GM12878 (cell line): ENCODE results near the gene DSG2. TPM values are rescaled to one million over a fixed set of nuclear protein-coding genes. Genes with fewer than 3 reads are reported as not detected.

Experiments used
- ATAC-seq: fragments of 200-7000 bp; cut with Tn5 transposase; 3 replicates; pipeline ENCODE4 v1.9.1; 2020; ENCODE audit warnings: mild to moderate bottlenecking, moderate library complexity
- BruUV-seq: library from RNA; stranded (reverse); fragments of 400-500 nt; replicated peaks from 2 replicates; lab custom pipeline; 2021; lab: Mats Ljungman, UMichigan
- CTCF ChIA-PET: fragments of 300-600 bp; sonication (Branson Sonifier 250); formaldehyde crosslinking; extraction: SDS; loops from one replicate; lab custom pipeline; 2021; ENCODE audit warnings: inconsistent platforms; lab: Yijun Ruan, JAX
- POLR2A ChIA-PET: fragments of 350-600 bp; formaldehyde crosslinking; extraction: SDS; loops from one replicate; lab custom pipeline; 2021; ENCODE audit warnings: inconsistent platforms; lab: Charles Lee
- RAD21 ChIA-PET: fragments of 300-600 bp; sonication (Branson Sonifier 250); formaldehyde crosslinking; loops from one replicate; lab custom pipeline; 2023; ENCODE audit warnings: antibody characterized with exemption; ENCODE audit not compliant: unreplicated experiment; lab: Charles Lee
- SMC1A ChIA-PET: fragments of 300-600 bp; sonication (Branson Sonifier 250); formaldehyde crosslinking; loops from one replicate; lab custom pipeline; 2023; ENCODE audit not compliant: unreplicated experiment, uncharacterized antibody; lab: Charles Lee
- DNase-seq: peaks from one replicate; pipeline ENCODE4 v3.0.0-alpha.2; 2011; ENCODE audit warnings: low read depth, low spot score
- FAIRE-seq: peaks from 3 replicates; lab custom pipeline; 2011; peaks lifted over from hg19 to GRCh38; lab: Jason Lieb, UNC
- H2AFZ ChIP-seq: 2 replicates; pipeline ENCODE4 v1.6.0; 2011; ENCODE audit warnings: low read depth, low read length, control low read depth; ENCODE audit not compliant: control insufficient read depth
- H3K27ac ChIP-seq: 2 replicates; pipeline ENCODE4 v1.5.1; 2011; ENCODE audit warnings: control low read depth; ENCODE audit not compliant: control insufficient read depth, insufficient read depth
- H3K27me3 ChIP-seq, 2 experiments: replicated peaks in 1 of 2; 2 replicates each; pipeline versions ENCODE4 v1.6.0 to v1.6.1; 2011; ENCODE audit warnings: low read length in 1 of 2; ENCODE audit not compliant: control insufficient read depth in 2 of 2, insufficient read depth in 2 of 2
- H3K36me3 ChIP-seq, 2 experiments: 2 replicates each; pipeline ENCODE4 v1.5.1; 2011; ENCODE audit warnings: low read length in 1 of 2; ENCODE audit not compliant: control insufficient read depth in 2 of 2, insufficient read depth in 2 of 2
- H3K4me1 ChIP-seq: 2 replicates; pipeline ENCODE4 v1.6.1; 2011; ENCODE audit warnings: mild to moderate bottlenecking, low read length, moderate library complexity, mixed read lengths; ENCODE audit not compliant: control insufficient read depth, insufficient read depth
- H3K4me2 ChIP-seq: 2 replicates; pipeline ENCODE4 v1.6.0; 2011; ENCODE audit warnings: control low read depth; ENCODE audit not compliant: control insufficient read depth, insufficient read depth
- H3K4me3 ChIP-seq: fragments of 200-600 bp; sonication (generic); 2 replicates; pipeline ENCODE4 v1.5.1; 2016
- H3K79me2 ChIP-seq: 2 replicates; pipeline ENCODE4 v1.6.0; 2011; ENCODE audit warnings: low read length; ENCODE audit not compliant: control insufficient read depth, insufficient read depth
- H3K9ac ChIP-seq: 2 replicates; pipeline ENCODE4 v1.8.0; 2011; ENCODE audit warnings: low read length, control low read depth, mixed read lengths; ENCODE audit not compliant: control insufficient read depth, insufficient read depth
- H3K9me3 ChIP-seq: replicated peaks from 3 replicates; pipeline ENCODE4 v1.5.1; 2011; ENCODE audit warnings: mild to moderate bottlenecking, low read length; ENCODE audit not compliant: control insufficient read depth, insufficient read depth
- H4K20me1 ChIP-seq: 2 replicates; pipeline ENCODE4 v1.6.0; 2011; ENCODE audit not compliant: control insufficient read depth, insufficient read depth
- ATF2 ChIP-seq: IDR thresholded peaks from 2 replicates; pipeline ENCODE4 v1.6.1; 2012; ENCODE audit warnings: low read length, inconsistent platforms
- CBFB ChIP-seq: IDR thresholded peaks from 2 replicates; pipeline ENCODE4 v1.6.1; 2016; ENCODE audit warnings: antibody characterized with exemption, low read depth
- CHD2 ChIP-seq: IDR thresholded peaks from 2 replicates; pipeline ENCODE4 v1.6.1; 2011; ENCODE audit warnings: low read depth, low read length, improper control_type of control experiment, borderline replicate concordance
- DPF2 ChIP-seq: fragments of 450-650 bp; IDR thresholded peaks from 2 replicates; pipeline ENCODE4 v1.6.1; 2017; ENCODE audit warnings: mild to moderate bottlenecking
- HDAC6 ChIP-seq: fragments of 200-600 bp; sonication (generic); IDR thresholded peaks from one replicate; pipeline ENCODE4 v1.8.0; 2017; ENCODE audit warnings: antibody characterized with exemption; ENCODE audit not compliant: unreplicated experiment
- IKZF1 ChIP-seq: fragments of 450-650 bp; conservative IDR thresholded peaks from 2 replicates; pipeline ENCODE4 v1.6.1; 2017; ENCODE audit warnings: antibody characterized with exemption, mild to moderate bottlenecking
- IKZF2 ChIP-seq, 2 experiments: fragments of 450-650 bp; IDR thresholded peaks; 2 replicates each; pipeline ENCODE4 v1.6.1; 2017; ENCODE audit warnings: mild to moderate bottlenecking in 2 of 2, moderate library complexity in 2 of 2
- IRF3 ChIP-seq: fragments of 450-650 bp; IDR thresholded peaks from 2 replicates; pipeline ENCODE4 v1.6.1; 2014; ENCODE audit warnings: mild to moderate bottlenecking
- MEF2A ChIP-seq: IDR thresholded peaks from 2 replicates; pipeline ENCODE4 v1.6.1; 2011; ENCODE audit warnings: low read depth, mild to moderate bottlenecking, low read length, moderate library complexity; ENCODE audit not compliant: insufficient read depth
- NBN ChIP-seq: fragments of 450-650 bp; IDR thresholded peaks from 2 replicates; pipeline ENCODE4 v1.6.1; 2016
- NR2C1 ChIP-seq: fragments of 450-650 bp; IDR thresholded peaks from 2 replicates; pipeline ENCODE4 v1.6.1; 2017; ENCODE audit warnings: antibody characterized with exemption, mild to moderate bottlenecking, moderate library complexity
- PML ChIP-seq: IDR thresholded peaks from 2 replicates; pipeline ENCODE4 v1.6.1; 2012; ENCODE audit warnings: low read length, inconsistent platforms
- RELA ChIP-seq: fragments of 450-650 bp; IDR thresholded peaks from 2 replicates; pipeline ENCODE4 v1.8.0; 2014; ENCODE audit warnings: borderline replicate concordance; ENCODE audit not compliant: partially characterized antibody
- SMAD5 ChIP-seq: IDR thresholded peaks from 2 replicates; pipeline ENCODE4 v1.6.1; 2016; ENCODE audit warnings: antibody characterized with exemption, low read depth
- SRF ChIP-seq, 2 experiments: IDR thresholded peaks; 2 replicates each; pipeline ENCODE4 v1.6.1; 2011; ENCODE audit warnings: low read depth in 2 of 2, low read length in 2 of 2, mild to moderate bottlenecking in 1 of 2, moderate library complexity in 1 of 2
- TAF1 ChIP-seq: IDR thresholded peaks from 2 replicates; pipeline ENCODE4 v1.6.1; 2011; ENCODE audit warnings: mild to moderate bottlenecking, low read depth, low read length, borderline replicate concordance
- USF1 ChIP-seq: IDR thresholded peaks from 2 replicates; pipeline ENCODE4 v1.6.1; 2011; ENCODE audit warnings: borderline replicate concordance, low read depth, mild to moderate bottlenecking, moderate library complexity, mixed read lengths, low read length; ENCODE audit not compliant: insufficient read depth; ENCODE audit errors: extremely low read length
- WRNIP1 ChIP-seq: IDR thresholded peaks from 2 replicates; pipeline ENCODE4 v1.6.1; 2011; ENCODE audit warnings: low read depth, low read length, improper control_type of control experiment, borderline replicate concordance
- YY1 ChIP-seq: IDR thresholded peaks from 2 replicates; pipeline ENCODE4 v1.6.1; 2011; ENCODE audit warnings: low read depth, mild to moderate bottlenecking, low read length
- ZNF217 ChIP-seq: fragments of 450-650 bp; IDR thresholded peaks from 2 replicates; pipeline ENCODE4 v1.6.1; 2017; ENCODE audit warnings: antibody characterized with exemption, mild to moderate bottlenecking
- WGBS: methylation state at CpG from one replicate; pipeline ENCODE4 v1.1.6; 2016; ENCODE audit warnings: low lambda C conversion rate; ENCODE audit not compliant: insufficient replicate concordance, insufficient coverage; ENCODE audit errors: missing lambda C conversion rate; 5-methylcytosine and 5-hydroxymethylcytosine counted together
- in situ Hi-C: fragments of 300-500 bp; cut with MboI; formaldehyde crosslinking; loops from 9 replicates; pipeline ENCODE4 v1.14.3; 2018; ENCODE audit warnings: mixed read lengths
- intact Hi-C: fragments of 100-400 bp; cut with micrococcal nuclease; formaldehyde crosslinking; loops from one replicate; pipeline ENCODE4 v1.14.2; 2022; ENCODE audit not compliant: unreplicated experiment
- polyA plus RNA-seq, 11 experiments: library from polyadenylated mRNA; depleted of rRNA in 4 of 11; unstranded in 6 of 11; stranded (reverse) in 5 of 11; fragments of >200 nt; fragmentation: Nextera tagmentation in 4 of 11; fragmentation: Illumina TruSeq in 1 of 11; extraction: Ambion mirVana in 4 of 11; extraction: Trizol in 1 of 11; gene quantifications; 1 replicate in 1 of 11; 2 replicates in 10 of 11; pipeline versions ENCODE4 v1.2.1 to v1.2.3, GENCODE V29; 2011 to 2016; ENCODE audit warnings: inconsistent platforms in 2 of 11, missing spikeins in 2 of 11, low read depth in 1 of 11
- total RNA-seq, 4 experiments: library from RNA; depleted of rRNA in 3 of 4; stranded (reverse); fragments of >200 nt in 3 of 4; fragmentation: Illumina TruSeq in 1 of 4; extraction: Trizol in 1 of 4; gene quantifications; 2 replicates each; pipeline versions ENCODE4 v1.2.1 to v1.2.3, GENCODE V29; 2013 to 2021

DSG2 gene
- total and polyA plus RNA-seq, 10 of the 15 experiments (the other 5 are each of a cell fraction or from before 2014, with no cell fraction given) = 11.7 to 46.2 (median 28.0) TPM

DNA sequence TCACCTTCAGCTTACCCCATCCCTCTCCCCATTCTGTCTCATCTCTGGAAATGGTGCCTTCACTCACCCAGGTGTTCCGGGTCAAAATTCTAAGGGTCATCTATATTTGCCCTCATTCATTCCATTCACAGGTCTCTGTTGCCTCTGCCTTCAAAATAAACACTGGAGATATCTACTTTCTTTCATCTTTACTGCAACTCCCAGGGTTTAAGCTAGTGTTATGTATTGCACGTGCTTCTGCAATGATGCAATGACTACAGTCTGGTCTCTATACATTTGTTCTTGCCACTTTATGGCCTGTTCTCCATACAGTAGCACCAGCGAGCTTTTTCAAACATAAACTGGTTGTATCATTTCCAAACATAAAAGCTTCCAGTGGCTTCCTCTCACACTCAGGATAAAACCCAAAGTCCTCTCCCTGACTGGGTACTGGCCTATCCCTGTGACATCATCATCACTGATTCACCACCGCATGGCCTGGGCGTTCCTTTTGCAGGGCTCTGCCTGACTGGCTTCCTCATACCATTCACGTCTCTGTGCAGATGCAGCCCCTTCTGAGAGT, 14.3 kb downstream of the DSG2 start:
- peaks cover 13% of the 10 kb centered on the region for H3K4me1 ChIP-seq
- SMC1A ChIA-PET = interaction anchor here (0.7 to 2.4 kb wide), 10 partner anchors 12 to 213 kb away, joined by 3 to 9 read pairs (median 4); no protein-coding TSS in a partner anchor
- ATAC-seq (no peak; the same call in 2 of the 3 replicates), DNase-seq (no peak), FAIRE-seq (no peak)
- H3K9ac ChIP-seq = no peak overlapping the region
- H3K4me2 ChIP-seq = no peak overlapping the region
- no peaks in the 10 kb centered on the region for H3K27me3 ChIP-seq
- H3K27ac ChIP-seq = no peak overlapping the region
- no peaks in the 10 kb centered on the region for H4K20me1 ChIP-seq
- POLR2A ChIA-PET = no interaction called here
- CTCF ChIA-PET = interaction anchor here (0.6 to 3.0 kb wide), 5 partner anchors 9 to 228 kb away, joined by 3 to 12 read pairs (median 4); no protein-coding TSS in a partner anchor
- RAD21 ChIA-PET = interaction anchor here (1.2 to 1.3 kb wide), 2 partner anchors 12 to 104 kb away, joined by 3 to 4 read pairs; no protein-coding TSS in a partner anchor
- no peaks in the 10 kb centered on the region for H3K36me3 ChIP-seq
- intact Hi-C loops (no loop called here), in situ Hi-C loops (no loop called here)
- no peaks in the 10 kb centered on the region for H3K9me3 ChIP-seq
- no peak overlapping the region for H2AFZ ChIP-seq
- BruUV-seq = no TSS peak
- 50% methylated on average over 6 of the region's 6 CpGs for WGBS
- TF ChIP-seq SRF (IDR thresholded peaks at IDR 0.05; ENCODE audit: low read depth in 2 of 2, low read length in 2 of 2) = no peak
- no peak for TF ChIP-seq CBFB
- no peak for TF ChIP-seq CHD2
- no peak for TF ChIP-seq NR2C1
- no peak for TF ChIP-seq IRF3
- TF ChIP-seq IKZF1 = no peak
- no peak for TF ChIP-seq TAF1
- TF ChIP-seq ATF2 = no peak
- TF ChIP-seq HDAC6 = no peak
- no peak for TF ChIP-seq DPF2
- no peak for TF ChIP-seq MEF2A
- TF ChIP-seq RELA = no peak
- TF ChIP-seq SMAD5 = no peak
- no peak for TF ChIP-seq ZNF217
- no peak for TF ChIP-seq PML
- no peak for TF ChIP-seq YY1
- no peak for TF ChIP-seq IKZF2 (IDR thresholded peaks at IDR 0.05)
- TF ChIP-seq NBN = no peak
- no peak for TF ChIP-seq USF1
- TF ChIP-seq WRNIP1 = no peak
- H3K4me3 ChIP-seq = no peak overlapping the region
- H3K79me2 ChIP-seq = peaks cover 8% of the 10 kb centered on the region
